Common myeloid progenitor, CD34-positive (primary cell): ENCODE data around the gene GGCT.
A peak's percentile ranks its signal among the peaks of the same experiment; 100 is the strongest.

ENCODE experiments used
- CTCF ChIA-PET: fragments of 350-600 bp; sonication (Branson Sonifier 250); formaldehyde crosslinking; loops from one replicate; lab custom pipeline; 2021; ENCODE audit warnings: antibody characterized with exemption; lab: Charles Lee
- POLR2A ChIA-PET: fragments of 350-600 bp; sonication (Branson Sonifier 250); formaldehyde crosslinking; loops from one replicate; lab custom pipeline; 2021; ENCODE audit warnings: antibody characterized with exemption; lab: Charles Lee
- DNase-seq, 3 donors: peaks; one replicate each; pipeline versions ENCODE4 v3.0.0 to v3.0.0-alpha.2; 2013
- H3K27ac ChIP-seq, 2 experiments: 1 replicate in 1 of 2; 2 replicates in 1 of 2; pipeline ENCODE4 v1.7.0; 2013; ENCODE audit warnings: inconsistent platforms in 2 of 2, low read length in 2 of 2, mild to moderate bottlenecking in 2 of 2, low read depth in 1 of 2, moderate library complexity in 1 of 2; ENCODE audit not compliant: severe bottlenecking in 2 of 2, insufficient read depth in 1 of 2, poor library complexity in 1 of 2
- H3K27me3 ChIP-seq, 5 experiments: replicated peaks in 2 of 5; 1 replicate in 3 of 5; 2 replicates in 2 of 5; pipeline versions ENCODE4 v1.6.1 to v1.7.0; 2013; ENCODE audit warnings: low read length in 4 of 5, mild to moderate bottlenecking in 2 of 5, moderate library complexity in 2 of 5, inconsistent platforms in 1 of 5; ENCODE audit not compliant: insufficient read depth in 5 of 5, control insufficient read depth in 4 of 5
- H3K36me3 ChIP-seq, 4 experiments: 1 replicate in 2 of 4; 2 replicates in 2 of 4; pipeline versions ENCODE4 v1.6.1 to v1.7.0; 2013; ENCODE audit warnings: low read length in 3 of 4, control low read depth in 1 of 4, mild to moderate bottlenecking in 1 of 4; ENCODE audit not compliant: control insufficient read depth in 4 of 4, insufficient read depth in 4 of 4
- H3K4me1 ChIP-seq, 4 experiments: 1 replicate in 3 of 4; 2 replicates in 1 of 4; pipeline versions ENCODE4 v1.6.1 to v1.7.1; 2013; ENCODE audit warnings: low read length in 3 of 4, mild to moderate bottlenecking in 3 of 4, control low read depth in 1 of 4, inconsistent platforms in 1 of 4, moderate library complexity in 1 of 4; ENCODE audit not compliant: control insufficient read depth in 4 of 4, insufficient read depth in 4 of 4; ENCODE audit errors: control extremely low read depth in 1 of 4
- H3K4me3 ChIP-seq, 7 experiments: 1 replicate in 4 of 7; 2 replicates in 3 of 7; pipeline versions ENCODE4 v1.5.1 to v1.7.0; 2013; ENCODE audit warnings: mild to moderate bottlenecking in 7 of 7, low read length in 6 of 7, moderate library complexity in 6 of 7, inconsistent platforms in 2 of 7, low read depth in 2 of 7, control low read depth in 1 of 7; ENCODE audit not compliant: insufficient read depth in 4 of 7, control insufficient read depth in 1 of 7; ENCODE audit errors: extremely low read depth in 1 of 7
- H3K9me3 ChIP-seq, 5 experiments: 1 replicate in 4 of 5; 2 replicates in 1 of 5; pipeline versions ENCODE4 v1.6.1 to v1.7.1; 2013; ENCODE audit warnings: low read length in 4 of 5, mild to moderate bottlenecking in 2 of 5, inconsistent platforms in 1 of 5, low read depth in 1 of 5, moderate library complexity in 1 of 5; ENCODE audit not compliant: control insufficient read depth in 4 of 5, insufficient read depth in 2 of 5; ENCODE audit errors: control extremely low read depth in 1 of 5
- WGBS: methylation state at CpG from one replicate; pipeline ENCODE4 v1.1.5; 2013; ENCODE audit not compliant: insufficient coverage; 5-methylcytosine and 5-hydroxymethylcytosine counted together

The GGCT gene

GRCh38 chr7:30470771-30471170 is 33.9 kb downstream of the GGCT start:
- Histone ChIP-seq H3K4me3 (peak overlapping the region in 2 of 7 experiments; percentile 16 to 40), H3K4me1 (peaks cover 2 to 82% (median 49%) of the 10 kb centered on the region in 4 experiments), H3K9me3 (no peaks in the 10 kb centered on the region), H3K27me3 (no peaks in the 10 kb centered on the region), H3K36me3 (peaks cover 0 to 19% (median 2%) of the 10 kb centered on the region in 4 experiments), H3K27ac (no peak overlapping the region)
- 8% methylated on average over 6 of the region's 6 CpGs for WGBS
- ChIA-PET POLR2A (no interaction called here), CTCF (interaction anchor here (0.8 to 1.5 kb wide), 3 partner anchors 26 to 94 kb away, joined by 3 read pairs; no protein-coding TSS in a partner anchor)
- DNase-seq = peak in 2 of 3 donors; percentile 24 to 52

GRCh38 chr7:30470163-30470770 is 34.4 kb downstream of the GGCT start:
- WGBS = 81% methylated on average over 14 of the region's 14 CpGs
- peaks cover 0 to 19% (median 2%) of the 10 kb centered on the region in 4 experiments for H3K36me3 ChIP-seq
- no peaks in the 10 kb centered on the region for H3K9me3 ChIP-seq
- H3K27ac ChIP-seq = no peak overlapping the region
- ChIA-PET CTCF (interaction anchor here (0.8 to 1.5 kb wide), 3 partner anchors 26 to 94 kb away, joined by 3 read pairs; no protein-coding TSS in a partner anchor), POLR2A (no interaction called here)
- no peaks in the 10 kb centered on the region for H3K27me3 ChIP-seq
- H3K4me3 ChIP-seq = no peak overlapping the region
- H3K4me1 ChIP-seq = peaks cover under 1 to 80% (median 49%) of the 10 kb centered on the region in 4 experiments
- peak in 1 of 3 donors; percentile 42 for DNase-seq

- Histone ChIP-seq H3K27ac (peak overlapping the region in 1 of 2 experiments; percentile 50), H3K4me1 (peaks cover 0 to 84% (median 55%) of the 10 kb centered on the region in 4 experiments), H3K4me3 (no peak overlapping the region), H3K36me3 (peaks cover 0 to 10% (median under 1%) of the 10 kb centered on the region in 4 experiments), H3K27me3 (no peaks in the 10 kb centered on the region), H3K9me3 (no peaks in the 10 kb centered on the region)
- WGBS = 46% methylated on average over 3 of the region's 5 CpGs
- ChIA-PET POLR2A (no interaction called here), CTCF (interaction anchor here (0.8 to 1.4 kb wide), 3 partner anchors 9 to 123 kb away, joined by 3 read pairs; no protein-coding TSS in a partner anchor)
- peak in 2 of 3 donors; percentile 21 to 38 for DNase-seq
These were observed 35.3 kb downstream of the GGCT start for GRCh38 chr7:30469303-30469702.

- H3K36me3 ChIP-seq = peaks cover 0 to 8% (median 0%) of the 10 kb centered on the region in 4 experiments
- H3K27ac ChIP-seq = peak overlapping the region in 1 of 2 experiments; percentile 50
- ChIA-PET CTCF (interaction anchor here (0.8 to 1.4 kb wide), 3 partner anchors 9 to 123 kb away, joined by 3 read pairs; no protein-coding TSS in a partner anchor), POLR2A (no interaction called here)
- H3K4me3 ChIP-seq = no peak overlapping the region
- H3K27me3 ChIP-seq = no peaks in the 10 kb centered on the region
- no peaks in the 10 kb centered on the region for H3K9me3 ChIP-seq
- no peak for DNase-seq
- H3K4me1 ChIP-seq = peaks cover 2 to 87% (median 58%) of the 10 kb centered on the region in 4 experiments
- 100% methylated on average over 2 of the region's 4 CpGs for WGBS
These were observed 35.8 kb downstream of the GGCT start for GRCh38 chr7:30468791-30469190.

GRCh38 chr7:30468041-30468440 is 36.6 kb downstream of the GGCT start:
- Histone ChIP-seq H3K4me3 (peak overlapping the region in 1 of 7 experiments; percentile 4), H3K36me3 (peaks cover 0 to 8% (median 0%) of the 10 kb centered on the region in 4 experiments), H3K9me3 (no peaks in the 10 kb centered on the region), H3K4me1 (peaks cover 4 to 81% (median 58%) of the 10 kb centered on the region in 4 experiments), H3K27me3 (no peaks in the 10 kb centered on the region), H3K27ac (no peak overlapping the region)
- ChIA-PET POLR2A (no interaction called here), CTCF (interaction anchor here (1.4 kb wide), 1 partner anchor 10 kb away, joined by 3 read pairs; no protein-coding TSS in a partner anchor)
- peak in 2 of 3 donors; percentile 44 to 51 for DNase-seq
- 0% methylated on average over 1 of the region's 2 CpGs for WGBS

- no peak overlapping the region for H3K4me3 ChIP-seq
- DNase-seq = peak in 2 of 3 donors; percentile 38 to 54
- H3K27ac ChIP-seq = no peak overlapping the region
- peaks cover 4 to 74% (median 55%) of the 10 kb centered on the region in 4 experiments for H3K4me1 ChIP-seq
- H3K27me3 ChIP-seq = no peaks in the 10 kb centered on the region
- CTCF ChIA-PET = no interaction called here
- 86% methylated on average over 3 of the region's 4 CpGs for WGBS
- H3K36me3 ChIP-seq = peaks cover 0 to 6% (median 0%) of the 10 kb centered on the region in 4 experiments
- no peaks in the 10 kb centered on the region for H3K9me3 ChIP-seq
- POLR2A ChIA-PET = no interaction called here
These were observed 37.4 kb downstream of the GGCT start for GRCh38 chr7:30467271-30467670.

- Histone ChIP-seq H3K27ac (no peak overlapping the region), H3K4me3 (no peak overlapping the region), H3K27me3 (no peaks in the 10 kb centered on the region), H3K9me3 (no peaks in the 10 kb centered on the region), H3K36me3 (peaks cover 0 to 10% (median under 1%) of the 10 kb centered on the region in 4 experiments), H3K4me1 (peaks cover 6 to 64% (median 46%) of the 10 kb centered on the region in 4 experiments)
- ChIA-PET POLR2A (no interaction called here), CTCF (interaction anchor here (1.1 to 1.4 kb wide), 2 partner anchors 11 to 41 kb away, joined by 4 read pairs; no protein-coding TSS in a partner anchor)
- peak in 2 of 3 donors; percentile 48 to 69 for DNase-seq
- 79% methylated on average over 4 of the region's 4 CpGs for WGBS
These were observed 38.4 kb downstream of the GGCT start for GRCh38 chr7:30466266-30466665.
